Tibial artery (tissue), 4 donors: ENCODE data around the gene AGBL1.

Experiments
- DNase-seq, 2 donors: peaks; one replicate each; pipeline ENCODE4 v3.0.0-alpha.2; 2019
- H3K27ac ChIP-seq, 2 donors: fragments of 200-600 bp; sonication (generic) in 1 of 2; 1 replicate in 1 of 2; 2 replicates in 1 of 2; pipeline ENCODE4 v1.5.1; 2018 to 2019; ENCODE audit warnings: mild to moderate bottlenecking in 1 of 2
- H3K27me3 ChIP-seq, 2 donors: fragments of 200-600 bp; sonication (generic) in 1 of 2; one replicate each; pipeline versions ENCODE4 v1.5.1 to v1.6.0; 2016 to 2019
- H3K36me3 ChIP-seq, 3 donors: fragments of 200-600 bp; sonication (generic) in 2 of 3; one replicate each; pipeline ENCODE4 v1.5.1; 2016 to 2019; ENCODE audit warnings: mild to moderate bottlenecking in 2 of 3
- H3K4me1 ChIP-seq, 4 donors: fragments of 200-600 bp; sonication (generic) in 2 of 4; 1 replicate in 3 of 4; 2 replicates in 1 of 4; pipeline ENCODE4 v1.5.1; 2016 to 2019
- H3K4me3 ChIP-seq, 2 donors: fragments of 200-600 bp; sonication (generic) in 1 of 2; 1 replicate in 1 of 2; 2 replicates in 1 of 2; pipeline ENCODE4 v1.5.1; 2018 to 2019; ENCODE audit warnings: mild to moderate bottlenecking in 2 of 2
- H3K9me3 ChIP-seq, 3 donors: fragments of 200-600 bp; sonication (generic) in 1 of 3; one replicate each; pipeline ENCODE4 v1.5.1; 2016 to 2019
- intact Hi-C: fragments of 100-400 bp; cut with DNase I; formaldehyde crosslinking; loops from one replicate; pipeline ENCODE4 v1.15.0; 2023; ENCODE audit warnings: low total_unique reads
- TF ChIP-seq, protein P1 (sequence below), 2 experiments: fragments of 200-600 bp in 1 of 2; fragments of 450-650 bp in 1 of 2; IDR thresholded peaks; one replicate each; pipeline ENCODE4 v1.5.1; 2017 to 2019; ENCODE audit warnings: antibody characterized with exemption in 2 of 2, mild to moderate bottlenecking in 1 of 2, moderate library complexity in 1 of 2

The AGBL1 gene

DNA sequence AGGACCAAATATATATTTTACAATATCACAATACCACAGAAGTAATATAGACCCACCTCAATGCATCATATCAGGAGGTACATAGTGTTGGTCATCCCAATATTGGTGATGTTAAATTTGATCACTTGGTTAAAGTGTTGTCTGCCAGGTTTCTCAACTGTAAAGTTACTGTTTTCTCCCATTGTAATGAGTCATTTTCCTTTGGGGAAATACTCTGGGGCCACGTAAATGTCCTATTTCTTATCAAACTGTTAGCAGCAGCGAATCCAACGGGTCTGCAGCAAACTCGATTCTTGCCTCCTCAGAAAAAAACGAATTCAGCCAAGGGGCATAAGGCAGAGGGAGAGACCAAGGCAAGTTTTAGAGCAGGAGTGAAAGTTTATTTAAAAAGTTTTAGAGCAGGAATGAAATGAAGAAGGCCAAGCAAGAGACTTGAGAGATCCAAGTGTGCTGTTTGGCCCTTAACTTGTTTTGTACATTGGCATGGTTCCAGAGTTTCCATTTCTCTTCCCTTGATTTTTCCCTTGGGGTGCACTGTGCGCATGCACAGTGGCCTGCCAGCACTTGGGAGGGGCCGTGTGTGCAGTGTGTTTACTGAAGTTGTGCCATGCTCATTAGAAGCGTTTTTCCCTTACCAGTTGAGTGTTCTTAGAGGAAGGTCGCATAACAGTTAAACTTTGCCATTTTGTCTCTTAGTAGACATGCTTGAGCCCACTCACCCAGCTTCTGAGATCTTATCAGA is 512.5 kb downstream of the AGBL1 start:
- Histone ChIP-seq H3K9me3 (no peaks in the 10 kb centered on the region), H3K27me3 (no peaks in the 10 kb centered on the region), H3K4me1 (no peaks in the 10 kb centered on the region), H3K36me3 (no peaks in the 10 kb centered on the region), H3K4me3 (no peak overlapping the region), H3K27ac (no peak overlapping the region)
- DNase-seq = peak; percentile 34 to 67
- TF ChIP-seq, protein P1, sequence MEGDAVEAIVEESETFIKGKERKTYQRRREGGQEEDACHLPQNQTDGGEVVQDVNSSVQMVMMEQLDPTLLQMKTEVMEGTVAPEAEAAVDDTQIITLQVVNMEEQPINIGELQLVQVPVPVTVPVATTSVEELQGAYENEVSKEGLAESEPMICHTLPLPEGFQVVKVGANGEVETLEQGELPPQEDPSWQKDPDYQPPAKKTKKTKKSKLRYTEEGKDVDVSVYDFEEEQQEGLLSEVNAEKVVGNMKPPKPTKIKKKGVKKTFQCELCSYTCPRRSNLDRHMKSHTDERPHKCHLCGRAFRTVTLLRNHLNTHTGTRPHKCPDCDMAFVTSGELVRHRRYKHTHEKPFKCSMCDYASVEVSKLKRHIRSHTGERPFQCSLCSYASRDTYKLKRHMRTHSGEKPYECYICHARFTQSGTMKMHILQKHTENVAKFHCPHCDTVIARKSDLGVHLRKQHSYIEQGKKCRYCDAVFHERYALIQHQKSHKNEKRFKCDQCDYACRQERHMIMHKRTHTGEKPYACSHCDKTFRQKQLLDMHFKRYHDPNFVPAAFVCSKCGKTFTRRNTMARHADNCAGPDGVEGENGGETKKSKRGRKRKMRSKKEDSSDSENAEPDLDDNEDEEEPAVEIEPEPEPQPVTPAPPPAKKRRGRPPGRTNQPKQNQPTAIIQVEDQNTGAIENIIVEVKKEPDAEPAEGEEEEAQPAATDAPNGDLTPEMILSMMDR (IDR thresholded peaks at IDR 0.05) = no peak
- intact Hi-C loops = no loop called here

DNA sequence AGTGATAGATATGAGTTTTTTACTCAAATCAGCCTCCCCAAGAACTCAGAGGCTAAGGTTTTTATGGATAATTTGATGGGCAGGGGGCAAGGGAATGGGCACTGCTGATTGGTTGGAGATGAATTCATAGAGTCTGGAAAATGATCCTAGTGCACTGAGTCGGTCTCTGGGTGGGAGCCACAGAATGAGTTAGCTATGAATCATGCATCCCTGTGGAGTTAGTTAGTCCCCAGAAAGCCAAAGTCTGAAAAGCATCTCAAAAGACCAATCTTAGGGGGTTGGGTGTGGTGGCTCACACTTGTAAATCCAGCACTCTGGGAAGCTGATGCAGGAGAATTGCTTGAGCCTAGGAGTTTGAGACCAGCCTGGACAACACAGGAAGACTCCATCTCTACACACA is 516.1 kb downstream of the AGBL1 start:
- intact Hi-C loops = no loop called here
- Histone ChIP-seq H3K9me3 (no peaks in the 10 kb centered on the region), H3K36me3 (no peaks in the 10 kb centered on the region), H3K27ac (no peak overlapping the region), H3K27me3 (no peaks in the 10 kb centered on the region), H3K4me3 (no peak overlapping the region), H3K4me1 (no peaks in the 10 kb centered on the region)
- no peak for DNase-seq
- TF ChIP-seq, protein P1 (IDR thresholded peaks at IDR 0.05) = no peak

DNA sequence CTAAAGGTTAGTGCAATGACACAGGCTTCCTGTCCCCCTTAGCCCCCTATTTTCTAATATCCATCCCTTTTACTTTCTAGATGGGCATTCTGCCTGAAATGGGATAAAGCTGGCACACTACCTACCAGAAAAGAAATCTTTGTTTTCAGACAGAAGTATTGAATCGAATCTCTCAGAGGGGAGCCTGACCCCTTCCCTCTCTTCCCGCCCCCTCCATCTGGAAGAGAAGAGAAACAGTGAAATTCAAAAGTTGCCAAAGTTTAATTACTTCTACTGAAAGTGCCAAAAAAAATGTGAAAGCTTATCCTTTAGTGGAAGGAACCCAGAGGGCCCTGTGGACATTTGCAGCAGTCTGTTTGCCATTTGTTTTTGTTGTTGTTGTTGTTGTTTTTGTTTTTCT is 523.8 kb downstream of the AGBL1 start:
- Histone ChIP-seq H3K9me3 (no peaks in the 10 kb centered on the region), H3K4me1 (no peaks in the 10 kb centered on the region), H3K27ac (no peak overlapping the region), H3K36me3 (no peaks in the 10 kb centered on the region), H3K27me3 (no peaks in the 10 kb centered on the region), H3K4me3 (no peak overlapping the region)
- TF ChIP-seq, protein P1 (IDR thresholded peaks at IDR 0.05) = no peak
- DNase-seq = no peak
- intact Hi-C loops = no loop called here

DNA sequence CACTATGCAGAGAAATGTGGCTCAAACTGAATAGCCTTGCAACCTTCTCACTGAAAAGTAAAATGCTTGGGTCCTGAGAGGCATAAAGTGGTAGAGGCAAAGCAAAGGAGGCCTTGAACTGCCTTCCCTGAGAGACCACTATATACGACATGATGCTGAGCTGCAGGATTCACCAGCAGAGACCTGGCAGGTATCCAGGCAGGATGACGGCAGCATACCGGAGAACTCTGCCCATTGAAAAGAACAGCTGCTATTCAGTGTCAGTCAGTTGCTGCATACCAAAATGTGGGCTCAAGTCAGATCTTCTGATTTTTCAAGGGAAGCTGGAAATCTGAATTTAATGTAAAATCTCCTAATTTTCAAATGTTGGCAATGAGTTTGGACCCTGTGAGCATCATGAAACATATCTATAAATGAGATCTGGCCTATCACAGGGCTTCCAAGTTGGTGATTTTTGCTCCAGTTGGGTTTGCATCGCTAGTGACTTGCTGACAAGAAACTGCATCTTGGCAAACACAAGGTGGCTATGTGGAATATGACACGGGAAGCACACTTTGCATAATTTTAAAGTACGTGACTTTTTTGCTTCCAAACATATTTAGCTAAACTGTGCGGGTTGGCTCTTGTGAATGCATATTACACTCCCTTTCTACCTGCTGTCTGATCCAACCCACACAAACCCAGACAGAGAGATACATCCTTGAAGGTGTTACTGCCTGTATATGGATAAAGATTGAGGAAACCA is 529.0 kb downstream of the AGBL1 start:
- H3K4me3 ChIP-seq = no peak overlapping the region
- DNase-seq = no peak
- H3K27ac ChIP-seq = no peak overlapping the region
- H3K4me1 ChIP-seq = no peaks in the 10 kb centered on the region
- TF ChIP-seq, protein P1 (IDR thresholded peaks at IDR 0.05) = no peak
- H3K27me3 ChIP-seq = no peaks in the 10 kb centered on the region
- intact Hi-C loops = no loop called here
- H3K9me3 ChIP-seq = no peaks in the 10 kb centered on the region
- H3K36me3 ChIP-seq = no peaks in the 10 kb centered on the region

DNA sequence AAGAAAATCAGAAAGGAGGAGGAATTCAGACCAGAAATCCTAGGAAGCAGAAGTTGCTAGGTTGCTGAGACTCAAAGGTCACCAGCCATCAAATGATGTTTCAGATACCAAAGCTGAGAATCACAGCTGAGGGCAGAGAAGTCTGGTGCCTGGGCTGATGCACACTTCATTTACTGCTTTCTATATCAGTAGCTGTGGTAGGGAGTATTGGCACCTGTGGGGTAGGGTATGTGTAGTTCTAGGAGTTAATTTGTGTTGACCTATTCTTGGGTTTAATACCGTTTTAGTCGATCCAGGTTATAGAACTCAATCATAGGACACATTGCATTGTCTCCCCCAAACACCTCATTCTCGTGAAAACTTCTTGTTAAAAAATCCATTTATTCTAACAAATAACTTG is 529.6 kb downstream of the AGBL1 start:
- no peak overlapping the region for H3K4me3 ChIP-seq
- no peaks in the 10 kb centered on the region for H3K36me3 ChIP-seq
- no peaks in the 10 kb centered on the region for H3K9me3 ChIP-seq
- intact Hi-C loops = no loop called here
- DNase-seq = no peak
- TF ChIP-seq, protein P1 (IDR thresholded peaks at IDR 0.05) = no peak
- no peaks in the 10 kb centered on the region for H3K4me1 ChIP-seq
- H3K27me3 ChIP-seq = no peaks in the 10 kb centered on the region
- H3K27ac ChIP-seq = no peak overlapping the region
